ENCODE measurements around the gene LECT2. TPM values are rescaled to one million over a fixed set of nuclear protein-coding genes. Genes with fewer than 3 reads are reported as not detected.

The LECT2 gene
- total RNA-seq, 1 donor from 2014 or later, result not detected

- Histone ChIP-seq H3K27me3 (ENCODE audit: control insufficient read depth, insufficient read depth, low read length) (no peaks in the 10 kb centered on the region), H3K4me3 (ENCODE audit: low read depth, low read length) (no peak overlapping the region), H3K36me3 (ENCODE audit: control insufficient read depth, insufficient read depth, low read length) (no peaks in the 10 kb centered on the region)
- no peak for TF ChIP-seq CTCF (IDR thresholded peaks at IDR 0.05; ENCODE audit: insufficient read depth, low read length, poor library complexity, severe bottlenecking)
- no peak for DNase-seq (ENCODE audit: low read depth)
These were observed 10.0 kb upstream of the LECT2 start for GRCh38 chr5:135964670-135965320.

GRCh38 chr5:135955525-135955924, 742 bp upstream of the LECT2 start:
- TF ChIP-seq CTCF (IDR thresholded peaks at IDR 0.05; ENCODE audit: insufficient read depth, low read length, poor library complexity, severe bottlenecking), result no peak
- DNase-seq (ENCODE audit: low read depth), result no peak
- Histone ChIP-seq H3K4me3 (ENCODE audit: low read depth, low read length) (no peak overlapping the region), H3K27me3 (ENCODE audit: control insufficient read depth, insufficient read depth, low read length) (no peaks in the 10 kb centered on the region), H3K36me3 (ENCODE audit: control insufficient read depth, insufficient read depth, low read length) (no peaks in the 10 kb centered on the region)

GRCh38 chr5:135953850-135954249, 933 bp downstream of the LECT2 start:
- Histone ChIP-seq H3K27me3 (ENCODE audit: control insufficient read depth, insufficient read depth, low read length) (no peaks in the 10 kb centered on the region), H3K36me3 (ENCODE audit: control insufficient read depth, insufficient read depth, low read length) (no peaks in the 10 kb centered on the region), H3K4me3 (ENCODE audit: low read depth, low read length) (no peak overlapping the region)
- no peak for TF ChIP-seq CTCF (IDR thresholded peaks at IDR 0.05; ENCODE audit: insufficient read depth, low read length, poor library complexity, severe bottlenecking)
- DNase-seq (ENCODE audit: low read depth), result no peak

GRCh38 chr5:135952683-135953082, 2.1 kb downstream of the LECT2 start:
- no peak for DNase-seq (ENCODE audit: low read depth)
- Histone ChIP-seq H3K4me3 (ENCODE audit: low read depth, low read length) (no peak overlapping the region), H3K36me3 (ENCODE audit: control insufficient read depth, insufficient read depth, low read length) (no peaks in the 10 kb centered on the region), H3K27me3 (ENCODE audit: control insufficient read depth, insufficient read depth, low read length) (no peaks in the 10 kb centered on the region)
- TF ChIP-seq CTCF (IDR thresholded peaks at IDR 0.05; ENCODE audit: insufficient read depth, low read length, poor library complexity, severe bottlenecking), result no peak

- TF ChIP-seq CTCF (IDR thresholded peaks at IDR 0.05; ENCODE audit: insufficient read depth, low read length, poor library complexity, severe bottlenecking), result no peak
- H3K27me3 ChIP-seq (ENCODE audit: control insufficient read depth, insufficient read depth, low read length), result no peaks in the 10 kb centered on the region
These were observed 3.0 kb downstream of the LECT2 start for GRCh38 chr5:135951807-135952206.

GRCh38 chr5:135951257-135951656, 3.5 kb downstream of the LECT2 start:
- TF ChIP-seq CTCF (IDR thresholded peaks at IDR 0.05; ENCODE audit: insufficient read depth, low read length, poor library complexity, severe bottlenecking), result no peak
- Histone ChIP-seq H3K36me3 (ENCODE audit: control insufficient read depth, insufficient read depth, low read length) (no peaks in the 10 kb centered on the region), H3K4me3 (ENCODE audit: low read depth, low read length) (no peak overlapping the region)

More at GRCh38 chr5:135951807-135952206, 3.0 kb downstream of the LECT2 start:
- H3K36me3 ChIP-seq (ENCODE audit: control insufficient read depth, insufficient read depth, low read length), result no peaks in the 10 kb centered on the region
- no peak overlapping the region for H3K4me3 ChIP-seq (ENCODE audit: low read depth, low read length)
- DNase-seq (ENCODE audit: low read depth), result no peak

More at GRCh38 chr5:135951257-135951656, 3.5 kb downstream of the LECT2 start:
- H3K27me3 ChIP-seq (ENCODE audit: control insufficient read depth, insufficient read depth, low read length), result no peaks in the 10 kb centered on the region
- DNase-seq (ENCODE audit: low read depth), result no peak
